ENCODE results near the gene PLVAP.

Gene PLVAP

DNA sequence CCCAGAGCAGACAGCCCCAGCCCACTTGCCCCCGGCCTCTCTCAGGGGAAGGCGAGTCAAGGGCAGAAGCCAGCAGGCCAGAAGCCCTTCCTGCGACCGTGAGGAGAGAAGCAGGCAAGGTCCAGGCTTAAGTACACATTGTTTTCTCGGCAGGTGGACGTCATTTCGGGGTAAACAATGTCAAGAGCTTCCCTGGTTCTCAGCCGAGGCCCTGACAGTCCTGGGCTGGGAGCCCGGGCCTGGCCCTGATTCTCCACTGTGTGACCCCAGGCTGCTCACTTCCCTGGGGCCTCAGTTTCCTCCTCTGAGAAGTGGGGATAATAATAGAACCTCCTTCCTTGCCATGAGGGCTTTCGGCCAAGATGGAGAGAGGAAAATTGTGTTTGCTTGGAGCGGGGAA is 19.4 kb downstream of the PLVAP start:
- no peak for DNase-seq (ENCODE audit: low read depth, low spot score)

DNA sequence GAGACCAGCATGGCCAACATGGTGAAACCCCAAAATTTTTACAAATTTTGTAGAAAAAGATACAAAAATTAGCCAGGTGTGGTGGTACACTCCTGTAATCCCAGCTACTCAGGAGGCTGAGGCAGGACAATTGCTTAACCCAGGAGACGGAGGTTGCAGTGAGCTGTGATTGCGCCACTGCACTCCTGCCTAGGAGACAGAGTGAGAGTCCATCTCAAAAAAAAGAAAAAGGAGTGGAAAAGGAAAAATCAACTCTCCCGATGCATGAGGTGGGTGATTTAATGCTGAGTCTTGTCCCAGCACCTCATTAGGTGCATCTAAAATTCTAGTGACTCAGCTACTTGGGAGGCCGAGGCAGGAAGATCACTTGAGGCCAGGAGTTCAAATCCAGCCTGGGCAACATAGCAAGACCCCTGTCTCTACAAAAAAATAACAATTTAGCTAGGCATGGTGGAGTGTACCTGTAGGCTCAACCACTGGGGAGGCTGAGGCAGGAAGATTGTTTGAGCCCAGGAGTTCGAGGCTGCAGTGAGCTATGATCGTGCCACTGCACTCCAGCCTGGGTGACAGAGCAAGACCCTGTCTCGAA is 20.0 kb downstream of the PLVAP start:
- no peak for DNase-seq (ENCODE audit: low read depth, low spot score)

DNA sequence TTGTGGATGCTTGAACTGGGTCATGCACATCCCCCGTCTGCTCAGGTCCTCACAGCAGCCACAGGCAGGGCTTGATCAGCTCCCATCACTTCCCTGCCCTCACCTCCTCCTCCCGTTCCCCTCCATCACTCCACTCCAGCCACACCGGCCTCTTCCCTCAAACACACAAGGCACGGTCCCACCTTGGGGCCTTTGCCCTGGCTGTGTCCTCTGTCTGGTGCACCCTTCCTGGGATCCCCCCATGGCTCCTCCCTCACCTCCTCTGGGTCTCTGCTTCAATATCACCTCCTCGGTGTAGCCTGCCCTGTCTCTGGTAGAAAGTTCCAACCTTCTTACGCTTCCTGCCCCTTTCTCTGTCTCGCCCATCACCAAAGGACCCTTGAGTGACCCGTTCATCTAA is 23.8 kb downstream of the PLVAP start:
- no peak for DNase-seq (ENCODE audit: low read depth, low spot score)

DNA sequence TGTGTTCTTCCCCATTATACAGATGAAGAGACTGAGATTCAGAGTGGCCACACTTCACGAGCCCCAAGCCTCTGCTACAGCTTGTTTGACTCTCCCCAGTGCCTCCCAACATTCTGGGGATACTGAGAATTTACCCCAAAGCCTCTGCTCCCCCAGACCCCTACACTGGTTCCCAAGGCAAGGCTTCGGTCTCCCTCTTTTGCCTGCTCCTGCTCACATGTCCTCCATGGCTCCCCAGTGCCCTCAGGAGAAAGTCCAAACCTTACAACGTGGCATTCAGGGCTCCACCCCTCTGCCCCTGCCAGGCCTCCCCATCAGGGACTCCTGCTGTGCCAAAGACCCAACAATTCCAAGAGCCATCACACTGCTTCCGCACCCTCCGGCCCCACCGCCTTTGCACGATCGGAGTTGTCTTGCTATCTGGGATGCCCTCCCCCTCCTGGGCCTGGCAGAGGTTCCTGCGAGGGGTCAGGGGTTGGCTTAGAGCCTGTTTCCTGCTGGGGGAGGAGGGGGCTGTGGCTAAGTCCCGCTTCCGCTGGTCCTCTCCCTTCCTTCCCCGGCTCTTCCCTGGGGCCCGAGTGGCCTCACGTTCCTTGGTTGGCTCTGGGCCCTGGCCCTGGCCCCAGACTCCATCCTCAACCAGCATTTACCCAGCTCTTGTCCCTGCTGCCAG is 24.4 kb downstream of the PLVAP start:
- no peak for DNase-seq (ENCODE audit: low read depth, low spot score)

DNA sequence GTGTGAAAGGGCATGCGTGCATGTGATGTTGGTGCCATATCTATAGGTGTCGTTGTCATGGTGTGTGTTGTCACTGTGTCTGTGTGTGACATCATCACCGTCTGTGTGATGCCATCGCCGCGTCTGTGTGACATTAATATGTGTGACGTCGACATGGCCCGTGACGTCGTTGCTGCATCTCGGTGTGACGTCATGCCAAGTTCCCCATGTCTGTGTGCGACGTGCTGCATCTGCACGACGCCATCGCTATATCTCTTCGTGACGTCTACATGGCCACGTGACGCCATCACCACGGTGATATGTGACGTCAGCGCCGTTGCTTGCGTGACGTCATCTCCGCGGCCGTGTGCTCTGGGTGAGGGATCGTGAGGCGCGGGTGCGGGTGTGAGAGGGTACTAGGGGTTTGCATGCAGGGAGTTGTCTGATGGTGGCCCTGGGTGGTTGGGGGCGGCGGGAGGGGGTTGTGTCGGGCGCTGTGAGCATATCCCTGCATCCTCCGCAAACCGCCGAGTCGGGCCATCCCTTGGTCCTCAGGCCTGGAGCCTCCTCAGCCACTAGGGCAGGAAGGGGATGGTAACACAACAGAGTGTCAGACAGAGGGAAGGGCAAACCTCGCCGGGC is 25.2 kb downstream of the PLVAP start:
- DNase-seq (ENCODE audit: low read depth, low spot score) = no peak

DNA sequence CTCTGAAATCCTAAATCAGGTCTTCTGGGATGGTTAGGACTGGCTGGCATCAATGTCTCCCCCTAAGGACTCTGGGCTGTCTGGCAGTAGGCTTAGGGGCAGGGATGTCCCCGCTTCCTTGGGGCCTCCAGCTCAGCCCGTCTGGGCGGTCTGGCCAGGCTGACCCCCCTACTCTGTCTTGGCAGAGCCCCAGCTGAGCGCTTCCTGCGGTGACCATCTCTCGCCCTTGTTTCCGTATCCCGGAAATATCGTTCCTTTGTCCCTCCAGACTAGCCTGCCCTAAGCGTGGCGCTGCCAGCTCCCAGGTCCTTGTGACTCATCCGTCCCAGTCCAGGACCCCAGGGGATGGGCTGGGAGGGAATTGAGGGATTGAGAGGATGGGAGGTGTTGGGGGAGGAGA is 28.4 kb downstream of the PLVAP start:
- peak; percentile 46 for DNase-seq (ENCODE audit: low read depth, low spot score)

DNA sequence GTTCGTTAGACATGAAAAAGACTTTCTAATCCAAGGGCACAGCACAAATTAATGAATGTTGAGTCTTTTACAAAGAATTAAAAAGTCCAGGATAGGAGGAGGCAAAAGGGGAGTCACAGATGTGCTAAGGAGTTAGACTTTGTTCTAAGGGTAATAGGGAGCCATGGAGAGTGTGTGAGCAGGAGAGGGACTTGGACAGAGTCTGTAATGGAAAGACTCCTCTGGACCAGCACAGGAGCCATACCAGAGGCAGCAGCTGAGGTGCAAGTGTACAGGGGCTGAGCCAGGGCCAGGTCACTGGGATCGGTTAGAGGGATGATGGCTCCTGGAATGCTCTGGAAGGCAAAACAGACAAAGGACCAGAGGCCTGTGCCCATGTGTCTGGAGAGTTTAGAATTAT is 29.3 kb downstream of the PLVAP start:
- no peak for DNase-seq (ENCODE audit: low read depth, low spot score)

DNA sequence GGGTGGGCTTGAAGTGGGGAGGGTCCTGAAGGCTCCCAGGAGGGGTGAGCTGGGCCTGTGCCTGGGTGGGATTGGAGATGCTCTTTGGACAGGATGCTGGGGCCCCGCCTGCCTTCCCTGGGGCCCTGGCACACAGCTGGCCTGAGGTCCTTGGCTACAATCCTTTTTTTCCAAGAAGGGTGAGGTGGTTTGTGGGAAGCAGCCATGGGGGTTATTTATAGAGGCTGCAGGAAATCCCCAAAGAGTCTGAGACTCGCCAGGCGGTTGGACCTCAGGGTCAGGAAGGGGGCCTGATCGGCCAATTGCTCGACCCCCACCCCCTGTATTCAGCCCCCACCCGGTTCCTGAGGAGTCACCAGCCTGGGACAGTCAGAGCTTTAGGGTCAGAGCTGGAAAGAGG is 29.8 kb downstream of the PLVAP start:
- DNase-seq (ENCODE audit: low read depth, low spot score) = no peak

DNA sequence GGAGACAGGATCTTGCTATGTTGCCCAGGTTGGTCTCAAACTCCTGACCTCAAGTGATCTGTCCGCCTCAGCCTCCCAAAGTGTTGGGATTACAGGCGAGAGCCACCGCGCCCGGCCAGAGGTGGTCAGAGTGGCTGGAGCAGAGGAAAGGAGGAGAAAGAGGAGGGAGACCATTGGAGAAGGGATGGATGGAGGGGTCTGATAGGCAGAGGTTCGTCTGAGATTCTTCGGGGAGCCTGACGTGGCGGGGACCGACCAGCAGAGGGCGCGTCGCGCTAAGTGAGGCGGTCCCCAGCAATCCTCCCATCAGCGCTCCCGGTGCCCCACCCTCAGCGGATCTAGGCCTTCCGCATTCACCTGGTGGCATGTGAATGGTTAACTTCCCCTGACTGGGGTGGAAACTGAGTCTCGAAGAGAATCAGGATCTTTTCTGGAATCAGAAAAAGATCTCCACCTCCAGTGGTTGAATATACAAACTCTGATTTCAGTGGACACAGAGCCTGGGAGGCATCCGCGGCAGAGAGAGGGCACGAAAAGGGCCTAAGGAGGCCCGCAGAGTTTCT is 31.0 kb downstream of the PLVAP start:
- no peak for DNase-seq (ENCODE audit: low read depth, low spot score)

DNA sequence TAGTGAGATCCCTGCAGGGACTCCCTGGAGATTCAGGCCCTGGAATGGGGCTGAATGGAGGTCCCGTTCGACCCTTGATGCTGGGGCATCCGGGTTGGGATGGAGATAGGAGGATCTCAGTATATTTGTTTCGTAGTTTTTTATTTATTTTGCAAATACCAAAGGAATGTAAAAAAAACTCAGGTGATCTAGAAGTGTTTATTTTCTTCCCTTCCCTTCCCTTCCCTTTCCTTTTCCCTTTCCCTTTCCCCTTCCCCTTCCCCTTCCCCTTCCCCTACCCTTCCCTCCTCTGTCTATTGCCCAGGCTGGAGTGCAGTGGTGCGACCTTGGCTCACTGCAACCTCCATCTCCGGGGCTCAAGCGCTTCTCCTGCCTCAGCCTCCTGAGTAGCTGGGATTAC is 35.3 kb downstream of the PLVAP start:
- no peak for DNase-seq (ENCODE audit: low read depth, low spot score)

DNA sequence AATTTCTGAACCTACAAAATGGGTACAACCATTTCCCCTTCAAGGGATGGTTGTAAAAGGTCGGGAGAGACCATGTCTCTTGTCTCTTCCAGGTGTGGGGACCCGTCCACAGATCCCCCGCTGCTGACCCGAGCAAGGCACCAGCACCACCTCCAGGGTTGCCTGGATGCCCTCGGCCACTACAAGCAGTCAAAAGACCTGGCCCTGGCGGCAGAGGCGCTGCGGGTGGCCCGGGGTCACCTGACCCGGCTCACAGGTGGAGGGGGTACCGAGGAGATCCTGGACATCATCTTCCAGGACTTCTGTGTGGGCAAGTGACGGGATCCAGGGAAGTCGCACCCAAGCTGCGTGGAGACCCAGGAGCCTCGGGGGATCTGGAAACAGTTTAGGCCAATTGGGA is 35.8 kb downstream of the PLVAP start:
- DNase-seq (ENCODE audit: low read depth, low spot score) = no peak

DNA sequence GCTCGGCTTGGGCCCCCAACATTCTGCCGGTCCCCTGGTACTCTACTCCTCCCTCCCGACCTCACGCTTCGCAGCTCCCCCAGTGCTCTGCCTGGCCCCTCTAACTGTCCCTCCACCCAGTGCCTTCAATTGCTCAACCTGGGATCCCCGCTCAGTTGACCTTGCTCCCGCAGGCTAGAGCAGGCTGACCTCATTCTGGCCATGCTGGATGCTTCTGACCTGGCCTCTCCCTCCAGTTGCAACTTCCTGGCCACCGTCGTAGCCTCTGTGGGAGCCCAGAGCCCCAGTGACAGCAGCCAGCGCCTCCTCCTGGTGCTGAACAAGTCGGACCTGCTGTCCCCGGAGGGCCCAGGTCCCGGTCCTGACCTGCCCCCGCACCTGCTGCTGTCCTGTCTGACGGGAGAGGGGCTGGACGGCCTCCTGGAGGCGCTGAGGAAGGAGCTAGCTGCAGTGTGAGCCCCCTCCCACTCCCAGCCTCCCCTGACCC is 36.2 kb downstream of the PLVAP start:
- no peak for DNase-seq (ENCODE audit: low read depth, low spot score)

DNA sequence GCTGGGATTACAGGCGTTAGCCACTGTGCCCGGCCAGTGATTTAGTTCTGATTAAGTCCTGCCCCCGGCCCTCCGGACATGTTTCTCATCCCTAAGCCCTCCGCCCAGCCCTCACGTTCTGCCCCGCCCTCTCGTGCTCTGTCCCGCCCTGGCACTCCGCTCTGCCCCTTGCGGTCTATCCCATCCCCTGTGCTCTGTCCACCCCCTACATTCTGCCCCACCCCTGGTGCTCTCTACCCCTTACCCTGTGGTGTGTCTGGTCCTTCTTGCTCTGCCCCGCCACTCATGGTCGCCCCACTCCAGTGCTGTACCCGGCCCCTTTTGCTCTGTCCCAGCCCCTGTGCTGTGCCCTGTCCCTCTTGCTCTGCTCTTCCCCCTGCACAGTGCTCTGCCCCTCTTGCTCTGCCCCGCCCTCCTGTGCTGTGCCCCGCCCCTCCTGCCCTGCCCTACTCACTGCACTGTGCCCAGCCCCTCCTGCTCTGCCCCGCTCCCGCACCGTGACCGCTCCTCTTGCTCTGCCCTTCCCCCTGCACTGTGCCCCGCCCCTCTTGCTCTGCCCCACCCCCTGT is 36.8 kb downstream of the PLVAP start:
- no peak for DNase-seq (ENCODE audit: low read depth, low spot score)

DNA sequence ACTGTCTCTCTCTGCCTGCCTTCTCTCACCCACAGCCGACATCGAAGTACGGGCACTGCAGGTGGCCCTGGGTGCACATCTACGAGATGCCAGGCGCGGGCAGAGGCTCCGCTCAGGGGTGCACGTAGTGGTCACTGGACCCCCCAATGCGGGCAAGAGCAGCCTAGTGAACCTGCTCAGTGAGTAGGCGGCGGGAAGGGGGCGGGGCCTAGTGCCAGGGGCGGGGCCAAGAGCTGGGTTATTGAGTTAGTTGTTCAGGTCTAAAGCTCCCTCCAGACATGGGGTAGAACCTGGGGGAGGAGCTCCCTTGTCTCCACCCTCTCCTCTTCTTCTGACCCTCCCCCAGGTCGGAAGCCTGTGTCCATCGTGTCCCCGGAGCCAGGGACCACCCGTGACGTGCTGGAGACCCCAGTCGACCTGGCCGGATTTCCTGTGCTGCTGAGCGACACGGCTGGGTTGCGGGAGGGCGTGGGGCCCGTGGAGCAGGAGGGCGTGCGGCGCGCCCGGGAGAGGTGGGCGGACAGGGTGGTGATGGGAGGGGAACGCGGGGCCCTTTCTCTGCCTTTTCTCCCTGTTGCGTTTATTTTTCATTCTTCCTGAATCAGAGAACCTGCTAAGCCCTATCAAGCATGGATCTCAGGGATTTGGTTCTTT is 37.9 kb downstream of the PLVAP start:
- DNase-seq (ENCODE audit: low read depth, low spot score) = no peak

DNA sequence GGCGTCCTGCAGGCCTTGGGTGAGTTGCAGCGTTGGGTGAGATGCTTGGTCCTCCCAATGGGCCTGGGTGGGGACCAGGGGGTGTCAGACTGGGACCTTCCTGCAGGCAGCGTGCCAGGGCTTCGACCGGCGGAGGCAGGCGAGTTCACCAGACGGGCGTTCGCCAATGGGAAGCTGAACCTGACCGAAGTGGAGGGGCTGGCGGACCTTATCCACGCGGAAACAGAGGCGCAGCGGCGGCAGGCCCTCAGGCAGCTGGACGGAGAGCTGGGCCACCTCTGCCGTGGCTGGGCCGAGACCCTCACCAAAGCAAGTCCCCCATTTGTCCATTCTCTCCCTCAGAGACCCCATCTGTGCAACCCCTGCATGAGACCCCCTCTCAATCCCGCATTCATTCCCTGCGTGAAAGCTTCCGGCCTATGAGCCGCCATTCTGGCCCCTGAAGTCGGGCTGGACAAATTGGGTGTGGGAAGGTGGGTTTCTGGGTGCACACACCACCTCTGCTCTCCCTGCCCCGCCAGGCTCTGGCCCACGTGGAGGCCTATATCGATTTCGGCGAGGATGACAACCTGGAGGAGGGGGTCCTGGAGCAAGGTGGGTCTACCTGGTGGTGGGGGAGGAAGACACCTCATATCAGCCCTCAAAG is 38.6 kb downstream of the PLVAP start:
- no peak for DNase-seq (ENCODE audit: low read depth, low spot score)

DNA sequence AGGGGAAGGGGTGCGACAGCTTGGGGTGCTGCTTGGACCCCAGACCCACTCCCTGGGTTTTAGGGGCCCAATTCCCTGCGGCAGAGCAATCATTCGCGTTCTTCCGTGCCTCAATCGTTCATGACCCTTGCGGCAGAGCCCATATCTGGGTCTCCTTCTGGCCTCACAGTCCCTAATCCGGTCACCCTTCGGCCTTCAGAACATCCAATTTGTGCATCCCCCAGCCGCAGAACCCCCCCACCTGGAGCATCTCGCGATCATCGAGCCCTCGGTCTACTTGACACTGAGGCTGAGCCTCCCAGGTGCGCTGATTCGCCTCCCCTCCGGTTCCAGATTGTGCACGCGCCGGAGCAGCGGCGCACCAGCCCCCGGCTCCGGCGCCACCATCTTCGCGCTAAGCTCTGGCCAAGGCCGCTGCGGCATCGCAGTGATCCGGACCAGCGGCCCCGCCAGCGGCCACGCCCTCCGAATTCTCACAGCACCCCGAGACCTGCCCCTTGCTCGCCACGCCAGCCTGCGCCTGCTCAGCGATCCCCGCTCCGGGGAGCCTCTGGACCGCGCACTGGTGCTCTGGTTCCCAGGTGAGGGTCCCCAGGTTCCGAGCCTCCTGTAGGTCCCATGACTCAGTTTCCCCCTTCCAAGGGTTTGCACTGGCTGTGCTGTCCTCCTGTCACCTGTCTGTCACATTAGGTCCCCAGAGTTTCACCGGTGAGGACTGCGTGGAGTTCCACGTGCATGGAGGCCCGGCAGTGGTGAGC is 39.3 kb downstream of the PLVAP start:
- no peak for DNase-seq (ENCODE audit: low read depth, low spot score)

DNA sequence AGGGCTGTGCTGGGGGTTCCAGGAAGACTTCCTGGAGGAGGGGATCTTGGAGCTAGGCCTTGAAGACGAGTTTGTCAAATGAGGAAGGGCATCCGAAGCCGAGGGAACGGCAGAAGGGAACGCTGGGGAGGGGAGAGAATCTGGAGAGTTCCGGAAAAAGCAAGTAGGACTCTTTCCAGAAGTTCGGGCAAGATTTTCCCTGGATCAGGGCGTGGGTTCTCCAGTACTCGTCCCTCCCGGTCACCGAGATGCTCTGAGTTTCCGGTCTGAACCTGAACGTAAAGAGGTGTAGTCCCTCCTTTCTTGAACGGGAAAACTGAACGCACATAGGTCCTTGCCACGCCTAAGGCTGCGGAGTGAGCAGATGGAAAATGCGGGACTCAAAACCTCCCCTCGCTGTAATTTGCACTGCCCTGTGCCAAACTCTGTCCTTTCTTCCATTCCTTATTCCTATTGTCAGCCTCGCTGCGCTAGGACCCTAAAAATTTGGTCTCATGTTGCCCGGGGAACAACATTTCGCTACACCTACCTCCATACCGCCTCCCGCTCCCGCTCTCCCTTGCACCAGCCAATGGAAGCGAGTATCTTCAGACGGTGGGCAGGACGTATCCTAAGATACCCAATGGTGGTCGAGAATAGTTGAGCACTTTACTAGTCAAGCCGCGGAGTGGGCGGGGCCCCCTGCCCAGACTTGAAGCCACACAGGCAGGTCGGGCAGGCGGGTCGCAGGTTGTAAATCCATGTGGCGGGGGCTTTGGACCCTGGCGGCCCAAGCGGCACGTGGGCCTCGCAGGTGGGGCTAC is 40.1 kb downstream of the PLVAP start, which contains the start of gene GTPBP3:
Gene GTPBP3, plus strand, starts transcription at position 682 of the 803 bp plus-strand sequence. Its CDS starts 59 bp downstream, at position 741.
- DNase-seq (ENCODE audit: low read depth, low spot score) = peak; percentile 93

DNA sequence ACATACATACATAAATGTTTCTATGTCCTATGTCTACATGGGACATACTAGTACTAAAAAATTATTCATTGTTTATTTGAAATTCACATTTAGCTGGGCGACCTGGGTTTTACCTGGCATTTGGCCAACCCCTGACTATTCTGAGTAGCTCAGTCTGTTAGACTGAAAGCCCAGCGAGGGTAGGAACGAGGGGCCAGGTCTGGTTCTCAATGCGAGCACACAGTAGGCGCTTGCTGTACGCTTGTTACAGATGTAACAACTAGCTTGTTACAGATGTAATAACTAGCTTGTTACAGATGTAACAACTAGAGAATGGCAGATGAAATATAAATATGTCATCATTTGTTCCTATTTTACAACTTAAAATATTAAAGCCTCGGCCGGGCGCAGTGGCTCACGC is 41.6 kb downstream of the PLVAP start:
- DNase-seq (ENCODE audit: low read depth, low spot score) = no peak
